Type B pancreatic cell (in vitro differentiated cells): ENCODE data around the gene RND1. TPM values are rescaled to one million over a fixed set of nuclear protein-coding genes. Genes with fewer than 3 reads are reported as not detected.
"Not testable (repeated sequence)": the region's sequence is repeated elsewhere in the genome, so short reads cannot be mapped to it uniquely, and the experiment has no call there.

Source experiments
- DNase-seq: peaks from one replicate; pipeline ENCODE4 v3.0.0; 2021; ENCODE audit warnings: mixed read lengths; ENCODE audit not compliant: unreplicated experiment; ENCODE audit errors: extremely low spot score
- H3K27ac Mint-ChIP-seq: 2 replicates; pipeline ENCODE4 v1.8.0; 2021; ENCODE audit warnings: mild to moderate bottlenecking, mixed read lengths
- H3K27me3 Mint-ChIP-seq: 2 replicates; pipeline ENCODE4 v1.8.0; 2021; ENCODE audit warnings: mixed read lengths
- H3K36me3 Mint-ChIP-seq: 2 replicates; pipeline ENCODE4 v1.8.0; 2021; ENCODE audit warnings: mixed read lengths
- H3K4me1 Mint-ChIP-seq: one replicate; pipeline ENCODE4 v1.8.0; 2021; ENCODE audit warnings: mixed read lengths; ENCODE audit not compliant: unreplicated experiment
- H3K4me3 Mint-ChIP-seq: 2 replicates; pipeline ENCODE4 v1.8.0; 2021; ENCODE audit warnings: mild to moderate bottlenecking, mixed read lengths
- H3K9me3 Mint-ChIP-seq: 2 replicates; pipeline ENCODE4 v1.8.0; 2021; ENCODE audit warnings: mixed read lengths
- CTCF ChIP-seq: fragments of 200-600 bp; sonication (generic); conservative IDR thresholded peaks from 2 replicates; pipeline ENCODE4 v1.5.0; 2021; ENCODE audit warnings: antibody characterized with exemption, mild to moderate bottlenecking
- total RNA-seq: library from RNA; stranded (reverse); gene quantifications from 2 replicates; pipeline ENCODE4 v1.2.1, GENCODE V29; 2021; ENCODE audit warnings: low replicate concordance

Gene RND1
- total RNA-seq, 1 donor from 2014 or later = 6.9 TPM

GRCh38 chr12:48851883-48852733, 13.6 kb downstream of the RND1 start, which contains the start of gene DDX23:
Gene DDX23 (minus strand): TSS chr12:48852163. CDS start chr12:48845782, 6,381 bp downstream.
- no peaks in the 10 kb centered on the region for H3K9me3 Mint-ChIP-seq
- no peaks in the 10 kb centered on the region for H3K36me3 Mint-ChIP-seq
- peaks cover 26% of the 10 kb centered on the region for H3K4me1 Mint-ChIP-seq
- DNase-seq = peak; percentile 94
- H3K4me3 Mint-ChIP-seq = peak within 1 kb of the TSS; percentile 98
- no peaks in the 10 kb centered on the region for H3K27me3 Mint-ChIP-seq
- peak within 1 kb of the TSS; percentile 87 for H3K27ac Mint-ChIP-seq
- no peak for TF ChIP-seq CTCF

- not testable (repeated sequence) for DNase-seq, H3K4me3 Mint-ChIP-seq, H3K9me3 Mint-ChIP-seq, H3K27ac Mint-ChIP-seq, H3K4me1 Mint-ChIP-seq, H3K27me3 Mint-ChIP-seq
- peaks cover 29% of the 10 kb centered on the region for H3K36me3 Mint-ChIP-seq
These were observed 23.6 kb downstream of the RND1 start for GRCh38 chr12:48842021-48842420.

- Mint-ChIP-seq H3K9me3 (no peaks in the 10 kb centered on the region), H3K36me3 (peaks cover 33% of the 10 kb centered on the region), H3K27me3 (no peaks in the 10 kb centered on the region), H3K4me1 (no peaks in the 10 kb centered on the region), H3K4me3 (no peak overlapping the region), H3K27ac (no peak overlapping the region)
- TF ChIP-seq CTCF = no peak
- no peak for DNase-seq
These were observed 27.6 kb downstream of the RND1 start for GRCh38 chr12:48838048-48838447.

- DNase-seq = no peak
- no peaks in the 10 kb centered on the region for H3K9me3 Mint-ChIP-seq
- H3K27me3 Mint-ChIP-seq = no peaks in the 10 kb centered on the region
- no peak for TF ChIP-seq CTCF
- peaks cover 27% of the 10 kb centered on the region for H3K36me3 Mint-ChIP-seq
- H3K27ac Mint-ChIP-seq = no peak overlapping the region
- no peak overlapping the region for H3K4me3 Mint-ChIP-seq
- no peaks in the 10 kb centered on the region for H3K4me1 Mint-ChIP-seq
These were observed 33.2 kb downstream of the RND1 start for GRCh38 chr12:48832321-48833060.

GRCh38 chr12:48831257-48831656, 34.4 kb downstream of the RND1 start:
- peaks cover 20% of the 10 kb centered on the region for H3K36me3 Mint-ChIP-seq
- no peaks in the 10 kb centered on the region for H3K9me3 Mint-ChIP-seq
- TF ChIP-seq CTCF = no peak
- no peaks in the 10 kb centered on the region for H3K4me1 Mint-ChIP-seq
- H3K4me3 Mint-ChIP-seq = no peak overlapping the region
- H3K27ac Mint-ChIP-seq = no peak overlapping the region
- DNase-seq = no peak
- H3K27me3 Mint-ChIP-seq = no peaks in the 10 kb centered on the region
